Lung (tissue), 12 donors: Measurements from ENCODE around the gene IDS. TPM values are rescaled to one million over a fixed set of nuclear protein-coding genes. Genes with fewer than 3 reads are reported as not detected.

Source experiments
- ATAC-seq: fragments of 200-7000 bp; cut with Tn5 transposase; one replicate; pipeline ENCODE4 v1.9.1; 2020; ENCODE audit warnings: moderate number of reproducible peaks; ENCODE audit not compliant: insufficient read depth, low FRiP score
- DNase-seq, 3 donors: peaks; one replicate each; pipeline ENCODE4 v3.0.0-alpha.2; 2013 to 2017
- H3K27ac ChIP-seq, 2 donors: one replicate each; pipeline ENCODE4 v1.5.1; 2013; ENCODE audit warnings: mild to moderate bottlenecking in 2 of 2, moderate library complexity in 2 of 2, control low read depth in 1 of 2, inconsistent platforms in 1 of 2, low read depth in 1 of 2, low read length in 1 of 2
- H3K27me3 ChIP-seq, 3 donors: one replicate each; pipeline ENCODE4 v1.5.1; 2013; ENCODE audit warnings: low read length in 2 of 3; ENCODE audit not compliant: control insufficient read depth in 3 of 3, insufficient read depth in 3 of 3
- H3K36me3 ChIP-seq, 4 donors: one replicate each; pipeline ENCODE4 v1.5.1; 2013; ENCODE audit warnings: low read length in 4 of 4, mild to moderate bottlenecking in 1 of 4, moderate library complexity in 1 of 4; ENCODE audit not compliant: control insufficient read depth in 4 of 4, insufficient read depth in 4 of 4
- H3K4me1 ChIP-seq, 5 donors: one replicate each; pipeline ENCODE4 v1.5.1; 2013; ENCODE audit warnings: low read length in 5 of 5, mild to moderate bottlenecking in 2 of 5, moderate library complexity in 1 of 5; ENCODE audit not compliant: control insufficient read depth in 5 of 5, insufficient read depth in 5 of 5
- H3K4me3 ChIP-seq: one replicate; pipeline ENCODE4 v1.5.1; 2013; ENCODE audit warnings: mild to moderate bottlenecking, control low read depth, moderate library complexity
- H3K9ac ChIP-seq, 2 donors: one replicate each; pipeline ENCODE4 v1.5.1; 2013; ENCODE audit warnings: low read length in 2 of 2, control low read depth in 1 of 2; ENCODE audit not compliant: insufficient read depth in 1 of 2
- H3K9me3 ChIP-seq, 4 donors: one replicate each; pipeline ENCODE4 v1.5.1; 2013; ENCODE audit warnings: low read length in 3 of 4, mild to moderate bottlenecking in 1 of 4, moderate library complexity in 1 of 4; ENCODE audit not compliant: control insufficient read depth in 4 of 4, insufficient read depth in 3 of 4
- WGBS, 2 donors: extraction: QIAGEN DNeasy Blood & Tissue Kit; methylation state at CpG; one replicate each; pipeline ENCODE4 v1.1.7; 2013; 5-methylcytosine and 5-hydroxymethylcytosine counted together
- polyA plus RNA-seq, 2 donors: library from polyadenylated mRNA; stranded (reverse); fragments of 200-250 nt; gene quantifications; one replicate each; pipeline ENCODE4 v1.2.1, GENCODE V29; 2013
- total RNA-seq, 2 donors: library from RNA; depleted of rRNA in 1 of 2; stranded (reverse); fragments of >200 nt in 1 of 2; gene quantifications; one replicate each; pipeline ENCODE4 v1.2.1, GENCODE V29; 2014 to 2021
- TF ChIP-seq, protein P1 (sequence below): IDR thresholded peaks from 2 replicates; pipeline ENCODE4 v1.5.1; 2012; ENCODE audit warnings: mild to moderate bottlenecking; ENCODE audit errors: control extremely low read depth, extremely low read depth
- donor health status: control.
- donor health status: control.
- donor health status: Bipolar disorder and iron deficiency.
- donor health status: healthy.
- donor health status: DM: yes; HTN: yes; CAD: no.

Gene IDS
- total and polyA plus RNA-seq, 4 donors = 32.0 to 100 (median 49.2) TPM

DNA sequence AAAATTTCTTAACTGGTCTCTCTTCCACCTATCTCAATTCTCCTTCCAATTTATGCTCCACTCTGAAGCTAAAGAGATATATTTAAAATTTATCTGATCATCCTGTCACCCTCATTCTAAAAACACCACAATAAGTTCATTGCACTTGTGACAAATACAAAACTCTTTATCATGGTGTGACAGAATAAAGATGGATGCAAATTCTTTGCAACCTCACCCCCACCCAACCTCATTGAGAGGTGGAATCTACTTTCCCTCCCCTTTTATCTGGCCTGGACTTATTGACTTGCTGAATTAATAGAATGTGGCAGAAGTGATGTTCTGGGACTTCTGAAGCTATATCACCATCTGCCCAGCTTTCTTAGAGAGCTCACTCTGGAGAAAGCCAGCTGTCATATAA is 46.5 kb downstream of the IDS start:
- DNase-seq = no peak
- Histone ChIP-seq H3K9me3 (no peaks in the 10 kb centered on the region), H3K4me1 (no peaks in the 10 kb centered on the region), H3K27ac (no peak overlapping the region), H3K4me3 (no peak overlapping the region), H3K36me3 (no peaks in the 10 kb centered on the region), H3K27me3 (no peaks in the 10 kb centered on the region), H3K9ac (no peak overlapping the region)
- no peak for ATAC-seq
- TF ChIP-seq, protein P1, sequence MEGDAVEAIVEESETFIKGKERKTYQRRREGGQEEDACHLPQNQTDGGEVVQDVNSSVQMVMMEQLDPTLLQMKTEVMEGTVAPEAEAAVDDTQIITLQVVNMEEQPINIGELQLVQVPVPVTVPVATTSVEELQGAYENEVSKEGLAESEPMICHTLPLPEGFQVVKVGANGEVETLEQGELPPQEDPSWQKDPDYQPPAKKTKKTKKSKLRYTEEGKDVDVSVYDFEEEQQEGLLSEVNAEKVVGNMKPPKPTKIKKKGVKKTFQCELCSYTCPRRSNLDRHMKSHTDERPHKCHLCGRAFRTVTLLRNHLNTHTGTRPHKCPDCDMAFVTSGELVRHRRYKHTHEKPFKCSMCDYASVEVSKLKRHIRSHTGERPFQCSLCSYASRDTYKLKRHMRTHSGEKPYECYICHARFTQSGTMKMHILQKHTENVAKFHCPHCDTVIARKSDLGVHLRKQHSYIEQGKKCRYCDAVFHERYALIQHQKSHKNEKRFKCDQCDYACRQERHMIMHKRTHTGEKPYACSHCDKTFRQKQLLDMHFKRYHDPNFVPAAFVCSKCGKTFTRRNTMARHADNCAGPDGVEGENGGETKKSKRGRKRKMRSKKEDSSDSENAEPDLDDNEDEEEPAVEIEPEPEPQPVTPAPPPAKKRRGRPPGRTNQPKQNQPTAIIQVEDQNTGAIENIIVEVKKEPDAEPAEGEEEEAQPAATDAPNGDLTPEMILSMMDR = no peak

- Histone ChIP-seq H3K36me3 (no peaks in the 10 kb centered on the region), H3K4me1 (no peaks in the 10 kb centered on the region), H3K9ac (no peak overlapping the region), H3K4me3 (no peak overlapping the region), H3K27me3 (no peaks in the 10 kb centered on the region), H3K9me3 (no peaks in the 10 kb centered on the region), H3K27ac (no peak overlapping the region)
- DNase-seq (peak in 2 of 3 donors; percentile 26 to 43), ATAC-seq (no peak)
- 23 to 38% methylated on average over 9 of the region's 9 CpGs for WGBS, 2 donors
- TF ChIP-seq, protein P1 = no peak
These were observed 48.4 kb downstream of the IDS start for GRCh38 chrX:149456476-149457245.

DNA sequence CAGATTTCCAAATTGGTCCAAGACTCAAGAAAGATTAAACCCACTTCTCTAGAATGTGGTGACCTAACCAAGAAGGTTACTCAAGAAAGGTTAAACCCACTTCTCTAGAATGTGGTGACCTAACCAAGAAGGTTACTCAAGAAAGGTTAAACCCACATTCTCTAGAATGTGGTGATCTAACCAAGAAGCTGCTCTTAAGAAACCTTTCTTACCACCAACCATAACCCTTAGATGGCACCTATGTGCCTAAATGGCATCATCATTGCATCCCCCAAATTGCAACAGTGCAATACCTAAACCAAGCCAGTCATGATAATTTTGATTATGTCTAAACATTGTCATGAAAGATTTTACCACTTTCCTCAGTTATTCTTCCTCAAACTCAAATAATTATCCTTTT is 49.2 kb downstream of the IDS start:
- H3K27ac ChIP-seq = no peak overlapping the region
- no peak overlapping the region for H3K4me3 ChIP-seq
- H3K27me3 ChIP-seq = no peaks in the 10 kb centered on the region
- H3K36me3 ChIP-seq = no peaks in the 10 kb centered on the region
- H3K9ac ChIP-seq = no peak overlapping the region
- H3K9me3 ChIP-seq = peaks cover 0 to under 1% (median 0%) of the 10 kb centered on the region in 4 donors
- TF ChIP-seq, protein P1 = no peak
- ATAC-seq = no peak
- DNase-seq = no peak
- no peaks in the 10 kb centered on the region for H3K4me1 ChIP-seq
